ENCODE data around the gene SNX11.

DNA sequence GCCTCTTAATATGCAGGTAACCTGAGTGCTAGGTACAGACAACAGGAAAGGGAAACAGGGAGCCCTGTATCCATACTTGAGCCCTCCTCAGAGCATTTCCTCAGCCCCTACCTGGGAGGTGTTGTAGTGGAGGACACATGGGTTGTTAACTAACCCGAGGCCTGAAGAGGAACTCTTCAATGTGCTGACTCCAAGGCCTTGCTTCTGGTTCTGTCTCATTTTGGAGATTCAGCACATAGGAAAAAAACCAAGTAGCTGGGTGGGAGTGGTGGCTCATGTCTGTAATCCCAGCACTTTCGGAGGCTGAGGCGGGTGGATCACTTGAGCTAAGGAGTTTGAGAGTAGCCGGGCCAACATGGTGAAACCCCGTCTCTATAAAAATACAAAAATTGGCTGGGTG, 24.8 kb downstream of the SNX11 start:
- TF ChIP-seq, protein P1, sequence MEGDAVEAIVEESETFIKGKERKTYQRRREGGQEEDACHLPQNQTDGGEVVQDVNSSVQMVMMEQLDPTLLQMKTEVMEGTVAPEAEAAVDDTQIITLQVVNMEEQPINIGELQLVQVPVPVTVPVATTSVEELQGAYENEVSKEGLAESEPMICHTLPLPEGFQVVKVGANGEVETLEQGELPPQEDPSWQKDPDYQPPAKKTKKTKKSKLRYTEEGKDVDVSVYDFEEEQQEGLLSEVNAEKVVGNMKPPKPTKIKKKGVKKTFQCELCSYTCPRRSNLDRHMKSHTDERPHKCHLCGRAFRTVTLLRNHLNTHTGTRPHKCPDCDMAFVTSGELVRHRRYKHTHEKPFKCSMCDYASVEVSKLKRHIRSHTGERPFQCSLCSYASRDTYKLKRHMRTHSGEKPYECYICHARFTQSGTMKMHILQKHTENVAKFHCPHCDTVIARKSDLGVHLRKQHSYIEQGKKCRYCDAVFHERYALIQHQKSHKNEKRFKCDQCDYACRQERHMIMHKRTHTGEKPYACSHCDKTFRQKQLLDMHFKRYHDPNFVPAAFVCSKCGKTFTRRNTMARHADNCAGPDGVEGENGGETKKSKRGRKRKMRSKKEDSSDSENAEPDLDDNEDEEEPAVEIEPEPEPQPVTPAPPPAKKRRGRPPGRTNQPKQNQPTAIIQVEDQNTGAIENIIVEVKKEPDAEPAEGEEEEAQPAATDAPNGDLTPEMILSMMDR (conservative IDR thresholded peaks at IDR 0.05; ENCODE audit: low read length) = no peak
- no peak for TF ChIP-seq EZH2phosphoT487 (IDR thresholded peaks at IDR 0.05; ENCODE audit: borderline replicate concordance, low read depth, low read length)

Data from OCI-LY7 (cell line).